ENCODE measurements around the gene ATP1B4.

Gene ATP1B4

DNA sequence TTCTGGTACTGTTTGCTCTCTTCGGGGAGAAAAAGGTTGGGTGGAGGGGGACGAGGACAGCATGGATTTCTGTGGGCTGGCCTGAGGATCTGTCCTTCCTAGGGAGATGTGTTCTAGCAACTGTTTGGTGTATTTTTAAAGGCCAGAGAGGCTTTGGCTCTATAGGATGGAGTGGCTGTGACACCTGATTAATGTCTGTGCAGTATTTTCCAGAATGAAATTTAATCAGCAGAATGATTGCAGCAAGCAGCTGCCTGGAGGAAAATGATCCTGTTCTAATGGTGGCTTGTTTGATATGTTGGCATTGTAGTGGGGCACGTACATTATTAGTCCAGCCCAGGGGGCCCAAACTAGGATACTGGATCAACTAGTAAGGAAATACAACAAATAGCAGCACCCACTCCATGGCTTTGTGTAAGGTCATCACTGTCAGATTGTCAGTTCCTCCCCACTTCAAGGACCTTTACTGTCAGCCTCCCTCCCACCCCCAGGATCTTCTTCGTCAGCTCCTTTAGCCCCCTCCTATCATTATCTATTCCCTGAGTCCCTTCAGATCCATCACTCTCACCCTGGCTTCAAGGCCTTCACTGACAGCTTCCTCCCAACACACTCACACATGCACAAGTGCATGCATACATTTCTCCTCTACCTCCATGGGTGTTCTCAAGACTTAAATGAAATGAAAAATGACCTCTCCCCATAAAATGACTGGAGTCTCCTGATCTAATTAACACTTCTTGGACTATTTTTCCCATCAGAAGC lies 40.2 kb upstream of the ATP1B4 start:
- H3K4me2 ChIP-seq = no peak overlapping the region
- H3K4me3 ChIP-seq (IDR thresholded peaks at IDR 0.05; ENCODE audit: insufficient read depth, low read depth, low read length) = no peak overlapping the region
- H3K36me3 ChIP-seq (ENCODE audit: insufficient read depth) = no peaks in the 10 kb centered on the region
- no peak overlapping the region for H3K9ac ChIP-seq
- H2AFZ ChIP-seq (ENCODE audit: low read depth) = no peak overlapping the region
- no peaks in the 10 kb centered on the region for H4K20me1 ChIP-seq (ENCODE audit: insufficient read depth)
- no peaks in the 10 kb centered on the region for H3K79me2 ChIP-seq (ENCODE audit: insufficient read depth, low read depth)
- no peaks in the 10 kb centered on the region for H3K27me3 ChIP-seq (ENCODE audit: insufficient read depth, low read depth)
- no peak overlapping the region for H3K27ac ChIP-seq
- H3K4me1 ChIP-seq (ENCODE audit: low read depth, poor library complexity, severe bottlenecking) = no peaks in the 10 kb centered on the region
- TF ChIP-seq, protein P1, sequence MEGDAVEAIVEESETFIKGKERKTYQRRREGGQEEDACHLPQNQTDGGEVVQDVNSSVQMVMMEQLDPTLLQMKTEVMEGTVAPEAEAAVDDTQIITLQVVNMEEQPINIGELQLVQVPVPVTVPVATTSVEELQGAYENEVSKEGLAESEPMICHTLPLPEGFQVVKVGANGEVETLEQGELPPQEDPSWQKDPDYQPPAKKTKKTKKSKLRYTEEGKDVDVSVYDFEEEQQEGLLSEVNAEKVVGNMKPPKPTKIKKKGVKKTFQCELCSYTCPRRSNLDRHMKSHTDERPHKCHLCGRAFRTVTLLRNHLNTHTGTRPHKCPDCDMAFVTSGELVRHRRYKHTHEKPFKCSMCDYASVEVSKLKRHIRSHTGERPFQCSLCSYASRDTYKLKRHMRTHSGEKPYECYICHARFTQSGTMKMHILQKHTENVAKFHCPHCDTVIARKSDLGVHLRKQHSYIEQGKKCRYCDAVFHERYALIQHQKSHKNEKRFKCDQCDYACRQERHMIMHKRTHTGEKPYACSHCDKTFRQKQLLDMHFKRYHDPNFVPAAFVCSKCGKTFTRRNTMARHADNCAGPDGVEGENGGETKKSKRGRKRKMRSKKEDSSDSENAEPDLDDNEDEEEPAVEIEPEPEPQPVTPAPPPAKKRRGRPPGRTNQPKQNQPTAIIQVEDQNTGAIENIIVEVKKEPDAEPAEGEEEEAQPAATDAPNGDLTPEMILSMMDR (conservative IDR thresholded peaks at IDR 0.05; ENCODE audit: low read depth, low read length) = no peak

DNA sequence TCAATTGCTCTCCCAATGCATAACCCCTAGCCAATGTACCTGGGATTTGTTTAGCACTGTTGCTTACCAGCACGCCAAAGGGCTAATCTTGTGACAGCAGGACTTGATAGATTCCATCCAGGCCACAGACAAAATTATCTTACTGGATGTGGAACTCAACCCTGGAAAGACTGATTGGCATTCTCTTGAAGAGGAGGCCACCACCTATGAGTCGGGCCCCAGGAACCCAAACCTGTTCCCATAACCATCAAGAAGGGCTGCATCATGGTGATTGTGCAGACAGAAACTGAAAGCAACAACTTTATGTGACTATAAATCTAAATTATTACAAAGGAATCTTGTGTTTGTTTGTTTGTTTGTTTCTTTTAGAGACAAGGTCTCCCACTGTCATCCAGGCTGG lies 30.8 kb upstream of the ATP1B4 start:
- Histone ChIP-seq H3K4me3 (IDR thresholded peaks at IDR 0.05; ENCODE audit: insufficient read depth, low read depth, low read length) (no peak overlapping the region), H3K4me2 (no peak overlapping the region), H3K36me3 (ENCODE audit: insufficient read depth) (no peaks in the 10 kb centered on the region), H3K9ac (no peak overlapping the region), H3K27me3 (ENCODE audit: insufficient read depth, low read depth) (no peaks in the 10 kb centered on the region), H3K4me1 (ENCODE audit: low read depth, poor library complexity, severe bottlenecking) (no peaks in the 10 kb centered on the region), H2AFZ (ENCODE audit: low read depth) (no peak overlapping the region), H4K20me1 (ENCODE audit: insufficient read depth) (no peaks in the 10 kb centered on the region), H3K79me2 (ENCODE audit: insufficient read depth, low read depth) (no peaks in the 10 kb centered on the region), H3K27ac (no peak overlapping the region)
- TF ChIP-seq, protein P1 (conservative IDR thresholded peaks at IDR 0.05; ENCODE audit: low read depth, low read length) = no peak

DNA sequence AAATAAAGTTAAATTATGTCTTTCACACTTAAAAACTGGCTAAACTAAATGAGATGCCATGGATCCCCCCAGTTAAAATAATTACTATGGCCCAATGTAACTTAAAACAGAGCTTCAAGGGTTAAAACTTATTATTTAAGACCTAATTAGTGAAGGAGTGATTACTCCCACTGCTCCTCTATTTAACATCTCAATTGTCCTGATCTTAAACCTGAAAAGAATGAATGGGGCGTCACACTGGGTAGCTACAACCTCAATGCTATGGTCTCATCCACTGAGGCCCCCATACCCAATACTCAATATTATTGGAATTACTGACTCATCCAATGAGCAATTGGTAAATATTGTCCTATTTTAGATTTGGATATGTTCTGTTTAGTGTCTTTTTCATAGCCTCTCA lies 29.5 kb upstream of the ATP1B4 start:
- Histone ChIP-seq H2AFZ (ENCODE audit: low read depth) (no peak overlapping the region), H3K4me2 (no peak overlapping the region), H3K4me3 (IDR thresholded peaks at IDR 0.05; ENCODE audit: insufficient read depth, low read depth, low read length) (no peak overlapping the region), H3K79me2 (ENCODE audit: insufficient read depth, low read depth) (no peaks in the 10 kb centered on the region), H3K36me3 (ENCODE audit: insufficient read depth) (no peaks in the 10 kb centered on the region), H3K27ac (no peak overlapping the region), H3K9ac (no peak overlapping the region), H3K4me1 (ENCODE audit: low read depth, poor library complexity, severe bottlenecking) (no peaks in the 10 kb centered on the region), H3K27me3 (ENCODE audit: insufficient read depth, low read depth) (no peaks in the 10 kb centered on the region), H4K20me1 (ENCODE audit: insufficient read depth) (no peaks in the 10 kb centered on the region)
- TF ChIP-seq, protein P1 (conservative IDR thresholded peaks at IDR 0.05; ENCODE audit: low read depth, low read length) = no peak

DNA sequence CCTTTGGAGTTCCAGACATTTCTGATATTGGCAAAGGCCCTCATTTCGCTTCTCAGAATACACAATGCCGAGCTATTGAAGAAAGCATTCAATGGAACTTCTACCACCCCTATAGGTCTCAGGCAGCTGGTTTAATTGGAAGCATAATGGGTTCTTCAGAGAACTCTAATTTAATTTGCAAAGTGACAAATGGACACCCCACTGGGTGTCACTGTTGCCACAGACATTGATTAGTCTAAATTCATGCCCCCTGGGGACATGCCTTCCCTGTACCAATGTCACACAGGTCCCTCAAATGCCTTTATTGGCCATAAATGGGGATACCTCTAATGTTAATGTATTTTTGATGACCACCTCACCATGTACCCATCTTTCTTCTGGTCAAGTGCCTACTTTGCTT lies 27.7 kb upstream of the ATP1B4 start:
- no peak overlapping the region for H2AFZ ChIP-seq (ENCODE audit: low read depth)
- no peaks in the 10 kb centered on the region for H3K27me3 ChIP-seq (ENCODE audit: insufficient read depth, low read depth)
- no peak overlapping the region for H3K9ac ChIP-seq
- H3K4me2 ChIP-seq = no peak overlapping the region
- TF ChIP-seq, protein P1 (conservative IDR thresholded peaks at IDR 0.05; ENCODE audit: low read depth, low read length) = no peak
- no peak overlapping the region for H3K27ac ChIP-seq
- H3K4me3 ChIP-seq (IDR thresholded peaks at IDR 0.05; ENCODE audit: insufficient read depth, low read depth, low read length) = no peak overlapping the region
- no peaks in the 10 kb centered on the region for H4K20me1 ChIP-seq (ENCODE audit: insufficient read depth)
- H3K79me2 ChIP-seq (ENCODE audit: insufficient read depth, low read depth) = no peaks in the 10 kb centered on the region
- H3K36me3 ChIP-seq (ENCODE audit: insufficient read depth) = no peaks in the 10 kb centered on the region
- H3K4me1 ChIP-seq (ENCODE audit: low read depth, poor library complexity, severe bottlenecking) = no peaks in the 10 kb centered on the region
